Measurements from ENCODE around the gene RBM3.

The RBM3 gene

GRCh38 chrX:48626401-48627298 lies 52.4 kb downstream of the RBM3 start:
- no peak for DNase-seq

Data from NCI-H446 treated with DMSO at 0.1 percent for 48 hours (cell line).